ENCODE measurements around the gene ABCA4.
A peak's percentile ranks its signal among the peaks of the same experiment; 100 is the strongest.

The ABCA4 gene

DNA sequence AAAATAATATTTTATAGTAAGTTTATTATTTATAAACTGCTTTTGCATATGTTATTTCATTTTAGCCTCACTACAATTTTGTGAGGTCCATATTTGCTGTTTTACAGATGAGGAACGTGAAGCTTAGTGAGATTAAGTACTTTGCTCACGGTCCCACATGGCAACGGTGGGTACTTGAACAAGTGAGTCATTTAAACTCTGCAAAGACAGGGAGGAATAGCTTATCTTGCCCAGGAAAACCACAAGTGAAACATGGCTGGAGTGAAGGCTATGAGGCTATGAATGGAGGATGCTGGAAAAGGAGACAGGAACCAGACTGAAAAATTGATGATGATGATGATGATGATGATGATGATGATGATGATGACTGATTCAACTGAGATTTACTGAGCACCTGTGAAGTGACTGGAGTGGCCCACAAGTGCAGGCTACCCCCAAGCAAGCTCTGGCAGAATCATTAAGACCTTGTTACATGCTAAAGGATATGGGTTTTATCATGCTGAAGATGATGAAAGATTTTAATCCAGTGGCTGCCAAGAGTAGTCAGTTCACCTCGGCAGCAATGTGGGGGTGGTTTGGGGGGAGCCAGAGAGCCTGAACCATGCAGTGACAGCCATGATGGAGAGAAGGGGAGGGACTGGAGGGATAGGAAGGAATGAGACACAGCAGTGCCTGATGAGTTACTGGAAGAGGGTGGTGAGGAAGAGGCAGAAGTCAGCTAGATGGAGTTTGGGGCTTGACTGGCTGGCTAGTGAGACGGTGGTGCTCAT is 1.4 kb upstream of the ABCA4 start:
- no peak for DNase-seq (ENCODE audit: low spot score)

DNA sequence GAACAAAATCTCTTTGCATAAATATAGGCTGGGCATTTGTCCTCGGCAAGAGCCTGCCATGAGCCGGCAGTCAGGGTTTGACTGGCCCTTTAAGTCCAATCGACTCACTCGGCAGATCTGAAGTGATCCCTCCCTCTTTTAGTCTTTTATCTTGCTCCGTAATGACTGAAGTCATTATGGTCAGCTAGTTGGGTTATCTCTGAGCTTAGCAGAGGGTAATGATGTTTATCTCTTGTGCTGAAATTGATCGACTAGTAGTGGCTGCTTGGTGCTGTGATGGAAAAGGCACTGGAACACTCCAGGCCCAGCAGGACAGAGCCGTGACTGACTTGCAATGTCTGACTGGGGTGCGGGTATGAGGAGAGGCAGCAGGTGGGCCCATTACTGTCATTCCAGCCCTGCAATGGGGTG is 468 bp upstream of the ABCA4 start:
- no peak for DNase-seq (ENCODE audit: low spot score)

DNA sequence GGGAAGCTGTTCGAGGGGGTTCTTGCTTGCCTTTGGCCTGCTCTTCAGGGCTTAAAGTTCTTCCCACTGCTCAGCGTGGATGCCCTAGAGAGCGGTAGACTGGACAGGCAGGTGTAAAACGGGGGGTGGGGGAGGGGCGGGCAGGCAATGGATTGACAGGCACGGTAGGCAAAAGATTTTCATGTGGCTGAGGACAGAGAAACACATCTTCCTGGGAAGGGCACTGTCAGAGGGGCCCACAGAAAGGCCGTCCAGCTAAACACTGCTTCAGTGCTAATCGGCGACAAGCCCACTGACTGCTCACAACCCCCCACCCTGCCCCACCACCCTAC is 412 bp downstream of the ABCA4 start:
- DNase-seq (ENCODE audit: low spot score): no peak

DNA sequence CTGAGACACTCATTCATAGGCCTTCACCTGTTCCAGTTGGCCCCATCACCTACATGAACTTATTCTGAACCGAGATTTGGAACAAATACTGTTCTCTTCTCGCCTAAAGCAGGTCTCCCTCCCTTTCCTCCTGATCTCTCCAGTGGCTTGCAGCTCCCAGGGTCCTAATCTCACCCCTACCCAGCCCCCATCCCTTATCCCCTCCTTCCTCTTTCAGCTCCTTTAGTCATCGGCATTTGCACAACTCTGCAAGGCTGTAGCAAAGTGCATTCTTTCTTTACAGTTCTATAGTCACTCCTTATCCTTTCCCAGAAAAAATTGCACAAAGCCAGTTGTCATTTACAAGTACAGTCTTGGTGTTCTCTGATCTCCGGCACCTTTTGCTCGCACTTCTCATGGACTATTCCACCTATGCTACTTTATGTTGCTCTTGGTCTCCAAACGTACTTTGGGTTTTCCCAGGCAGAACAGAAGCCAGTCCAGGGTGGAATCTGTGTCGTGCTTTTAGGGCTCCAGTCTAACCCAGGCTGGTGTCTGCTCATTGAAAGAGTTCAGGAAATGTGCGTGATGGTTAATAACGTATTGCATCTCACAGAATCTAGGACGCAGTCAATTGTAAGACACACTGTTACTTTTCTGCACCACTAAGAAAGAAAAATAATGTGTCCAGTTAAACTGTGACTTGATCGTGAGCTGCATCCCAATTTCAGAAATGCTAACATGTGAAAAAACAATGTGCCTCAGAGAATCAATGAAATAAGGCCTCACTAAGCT is 965 bp downstream of the ABCA4 start:
- no peak for DNase-seq (ENCODE audit: low spot score)

DNA sequence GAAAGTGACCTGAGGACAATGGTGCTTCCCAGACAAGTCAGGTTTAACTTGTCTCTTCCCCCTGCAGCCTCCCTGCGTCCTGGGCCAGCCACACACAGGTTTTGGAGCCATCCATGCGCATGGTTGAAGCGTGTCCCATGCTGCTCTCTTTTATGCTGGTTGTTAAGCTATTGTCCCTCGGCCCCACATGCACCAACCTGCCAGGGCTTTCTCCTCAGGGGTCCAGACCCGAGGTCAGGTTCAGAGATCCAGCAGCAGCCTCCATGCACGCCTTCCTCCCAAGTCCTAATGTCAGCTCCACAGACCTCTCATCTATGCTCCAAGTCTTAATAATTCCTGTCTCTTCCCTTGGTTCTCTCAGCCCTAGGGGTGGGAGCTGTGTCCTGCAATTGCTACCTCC is 1.6 kb downstream of the ABCA4 start:
- no peak for DNase-seq (ENCODE audit: low spot score)

DNA sequence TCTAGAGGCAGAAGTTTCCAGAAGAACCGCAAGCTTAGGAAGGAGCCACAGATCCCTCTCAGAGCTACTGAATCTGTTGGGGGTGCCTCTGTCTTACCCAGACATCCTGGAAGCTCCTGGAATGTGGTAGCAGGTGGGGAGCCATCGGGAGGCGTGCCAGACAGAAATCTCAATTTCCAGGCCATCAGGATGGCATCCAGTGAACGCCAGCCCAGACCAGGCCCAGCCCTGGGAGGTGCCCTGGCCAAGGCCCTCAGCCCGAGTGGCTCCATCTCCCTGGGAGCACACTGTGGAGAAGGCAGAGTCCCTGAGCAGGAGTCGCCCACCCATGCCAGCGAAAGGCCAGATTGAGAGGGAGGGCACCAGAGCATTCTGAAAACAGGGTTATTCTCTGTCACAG is 2.5 kb downstream of the ABCA4 start:
- no peak for DNase-seq (ENCODE audit: low spot score)

DNA sequence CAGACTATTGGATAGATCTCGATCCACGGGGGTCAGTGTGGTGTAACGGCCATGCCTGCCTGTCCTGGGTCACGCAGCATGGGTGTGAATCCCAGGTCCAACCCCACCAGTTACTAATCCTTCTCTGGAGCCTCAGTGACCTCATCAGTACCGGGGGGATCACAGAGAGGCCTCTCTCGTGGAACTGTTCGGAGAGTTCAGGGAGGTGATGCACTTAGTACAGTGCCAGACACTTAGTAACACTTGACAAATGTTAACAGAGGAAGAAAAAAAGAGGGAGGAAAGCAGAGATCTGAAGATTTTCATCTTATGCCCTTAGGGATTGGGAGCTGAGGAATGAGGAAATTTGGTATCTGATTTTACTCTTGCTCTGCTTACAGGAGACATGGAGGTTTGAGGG is 2.9 kb downstream of the ABCA4 start:
- DNase-seq (ENCODE audit: low spot score): no peak

DNA sequence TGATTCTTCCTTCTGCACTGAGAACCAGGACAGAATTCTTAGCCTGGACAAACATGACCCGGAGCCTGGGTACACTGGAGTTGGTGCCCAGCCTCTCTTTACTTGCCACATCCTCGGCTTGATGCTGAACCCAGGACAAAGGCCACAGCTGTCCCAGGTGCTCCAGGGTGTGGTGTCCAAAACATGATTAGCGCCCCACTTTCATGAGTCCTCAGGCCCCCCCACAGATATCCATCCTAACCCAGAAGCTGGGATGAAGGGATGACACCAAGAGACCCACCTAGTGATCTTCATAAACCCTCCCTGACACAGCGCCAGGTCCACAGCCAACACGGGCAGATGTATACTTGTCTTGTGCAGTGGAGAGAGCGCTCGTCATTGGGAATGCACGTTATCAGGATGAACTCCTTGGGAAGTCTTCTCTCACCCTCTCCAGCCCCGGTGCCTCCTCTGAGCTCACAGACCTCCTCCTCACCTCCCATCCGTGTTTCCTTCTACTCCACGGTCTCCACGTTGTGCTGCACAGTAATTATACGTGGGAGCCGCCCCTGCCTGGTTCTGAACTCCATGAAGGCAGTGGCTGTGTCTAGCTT is 3.6 kb downstream of the ABCA4 start:
- DNase-seq (ENCODE audit: low spot score): no peak

DNA sequence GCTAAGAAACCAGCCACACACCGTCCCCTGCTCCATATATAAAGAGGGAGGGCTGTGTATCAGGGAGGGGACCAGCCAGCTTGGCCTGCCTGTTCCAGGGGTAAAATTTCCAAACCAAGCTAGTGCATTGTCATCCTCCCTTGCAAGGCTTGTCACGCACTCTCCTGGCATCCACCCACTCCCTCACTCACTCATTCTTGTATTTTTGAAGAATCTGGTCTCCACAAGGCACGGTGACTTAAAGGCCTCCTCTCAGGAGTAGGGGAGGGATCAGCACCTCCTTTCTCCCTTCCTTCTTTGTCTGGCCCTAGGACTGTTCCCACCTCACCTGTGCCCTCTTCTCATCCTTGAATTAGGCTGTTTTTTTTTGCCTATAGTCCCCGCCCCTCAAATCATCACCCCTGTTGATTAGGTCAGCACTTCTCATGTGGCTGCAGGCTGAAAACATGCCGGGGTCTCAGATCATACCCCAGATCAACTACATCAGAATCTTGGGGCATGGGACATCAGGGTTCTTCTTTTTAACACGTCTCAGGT is 5.0 kb downstream of the ABCA4 start:
- DNase-seq (ENCODE audit: low spot score): no peak

DNA sequence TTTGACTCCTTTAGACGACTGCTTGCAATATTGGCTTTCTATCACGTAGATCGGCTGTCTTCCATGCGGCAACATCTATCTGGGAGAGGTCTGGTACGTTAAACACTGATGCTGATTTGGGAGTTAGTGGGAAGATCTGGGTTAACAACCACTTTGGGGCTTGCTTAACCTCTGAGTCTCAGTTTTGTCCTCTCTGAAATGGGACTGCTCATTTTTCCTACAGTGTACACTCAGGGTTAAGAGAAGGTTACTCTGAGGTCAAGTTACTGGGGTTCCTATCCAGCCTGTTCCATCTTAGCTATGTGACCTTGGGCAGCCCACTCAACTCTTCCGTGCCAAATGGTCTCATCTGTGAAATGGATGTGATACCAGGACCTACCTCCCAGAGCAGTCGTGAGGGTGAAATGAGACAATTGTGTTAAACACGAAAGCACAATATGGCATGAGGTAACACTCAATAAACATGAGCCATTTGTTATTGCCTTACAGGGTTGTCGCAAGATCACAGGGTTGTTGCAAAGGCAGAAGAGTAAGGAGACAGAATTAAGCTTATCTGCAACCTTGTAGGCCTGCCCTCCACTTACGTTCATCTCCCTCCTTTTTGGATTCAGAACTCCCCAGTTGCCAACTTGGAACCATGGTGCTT is 5.6 kb downstream of the ABCA4 start:
- no peak for DNase-seq (ENCODE audit: low spot score)

DNA sequence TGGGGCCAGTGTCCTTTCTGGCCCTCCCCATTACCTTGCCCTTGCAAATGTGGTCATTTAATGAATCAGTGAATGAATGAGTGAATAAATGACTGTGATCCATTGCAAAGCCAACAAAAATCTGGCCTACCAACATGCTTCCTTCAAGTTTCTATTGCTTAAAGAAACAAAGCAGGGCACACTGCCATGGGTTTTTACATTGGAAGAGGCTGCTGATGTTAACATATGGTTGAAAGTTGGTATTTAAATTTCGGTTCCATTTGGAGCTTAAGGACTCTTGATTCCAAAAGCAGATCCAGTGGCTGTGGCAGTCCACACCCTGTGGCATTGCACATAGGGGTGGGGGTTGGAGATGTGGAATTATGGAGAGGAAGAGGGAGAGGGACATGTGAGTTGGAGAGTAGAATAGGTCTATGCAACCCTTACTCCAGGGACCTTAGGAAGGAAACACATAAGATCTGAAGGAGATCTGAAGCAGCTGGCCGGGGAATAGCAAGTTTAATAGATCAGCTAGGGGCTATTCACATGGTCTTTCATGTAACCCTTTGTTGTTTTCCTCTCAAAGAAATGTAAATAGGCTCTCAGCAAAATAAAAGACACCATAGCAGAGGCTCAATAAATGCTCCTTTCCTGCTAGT is 7.2 kb downstream of the ABCA4 start:
- no peak for DNase-seq (ENCODE audit: low spot score)

DNA sequence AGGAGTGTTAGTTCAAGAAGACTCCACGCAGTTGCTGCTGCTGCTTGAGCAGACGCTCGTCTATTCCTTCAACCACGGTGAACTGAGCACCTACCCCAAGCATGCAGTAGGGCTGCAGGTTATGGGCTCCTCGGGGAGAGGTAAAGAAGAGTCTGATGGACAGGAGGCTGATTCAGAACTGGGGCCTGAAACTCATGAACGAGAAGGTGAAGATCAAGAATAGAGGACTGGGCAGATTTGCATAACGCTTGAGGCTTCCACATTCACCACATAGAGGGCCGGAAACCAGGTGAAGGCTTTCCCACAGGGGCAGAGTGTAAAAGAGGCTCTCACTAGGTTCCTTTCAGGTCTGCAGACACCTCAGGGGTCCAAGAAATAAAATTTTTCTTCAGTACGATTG is 9.1 kb downstream of the ABCA4 start:
- DNase-seq (ENCODE audit: low spot score): no peak

DNA sequence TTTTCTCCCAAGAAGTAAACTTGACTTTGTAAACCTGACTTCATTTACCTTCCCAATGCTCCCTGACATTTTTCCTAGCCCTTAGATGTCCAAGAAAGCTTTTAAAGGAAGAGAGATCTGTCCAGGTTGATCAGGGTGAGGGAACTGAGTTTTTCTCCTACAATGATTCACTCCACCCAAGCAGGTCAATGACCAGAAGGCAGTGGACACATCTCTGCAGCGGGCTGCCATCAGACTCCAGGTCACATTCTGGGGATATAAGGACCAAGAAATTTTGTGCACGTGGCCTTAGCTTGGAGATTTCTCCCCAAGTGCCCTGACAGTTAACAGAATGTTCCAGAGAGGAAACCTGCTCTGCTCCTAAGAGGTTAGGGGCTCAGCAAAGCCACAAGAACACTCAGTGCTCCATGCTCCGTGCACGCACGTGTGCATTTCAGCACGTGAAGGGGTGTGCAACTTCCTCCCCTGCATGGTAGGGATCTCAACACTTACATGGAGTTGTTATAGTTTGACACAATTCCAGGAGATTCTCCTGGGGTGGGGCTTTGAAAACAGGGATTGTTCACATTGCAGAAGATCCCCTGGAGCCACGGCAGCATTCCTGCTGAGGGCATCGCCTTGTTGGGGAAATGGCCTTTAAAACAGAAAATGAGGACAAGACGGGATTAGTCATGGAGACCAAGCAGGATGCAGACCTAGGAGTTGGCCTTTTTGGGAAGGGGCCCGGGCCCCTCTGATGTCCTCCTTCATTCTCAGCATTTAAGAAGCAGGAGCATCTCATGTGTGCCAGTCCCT is 9.8 kb downstream of the ABCA4 start:
- DNase-seq (ENCODE audit: low spot score): no peak

DNA sequence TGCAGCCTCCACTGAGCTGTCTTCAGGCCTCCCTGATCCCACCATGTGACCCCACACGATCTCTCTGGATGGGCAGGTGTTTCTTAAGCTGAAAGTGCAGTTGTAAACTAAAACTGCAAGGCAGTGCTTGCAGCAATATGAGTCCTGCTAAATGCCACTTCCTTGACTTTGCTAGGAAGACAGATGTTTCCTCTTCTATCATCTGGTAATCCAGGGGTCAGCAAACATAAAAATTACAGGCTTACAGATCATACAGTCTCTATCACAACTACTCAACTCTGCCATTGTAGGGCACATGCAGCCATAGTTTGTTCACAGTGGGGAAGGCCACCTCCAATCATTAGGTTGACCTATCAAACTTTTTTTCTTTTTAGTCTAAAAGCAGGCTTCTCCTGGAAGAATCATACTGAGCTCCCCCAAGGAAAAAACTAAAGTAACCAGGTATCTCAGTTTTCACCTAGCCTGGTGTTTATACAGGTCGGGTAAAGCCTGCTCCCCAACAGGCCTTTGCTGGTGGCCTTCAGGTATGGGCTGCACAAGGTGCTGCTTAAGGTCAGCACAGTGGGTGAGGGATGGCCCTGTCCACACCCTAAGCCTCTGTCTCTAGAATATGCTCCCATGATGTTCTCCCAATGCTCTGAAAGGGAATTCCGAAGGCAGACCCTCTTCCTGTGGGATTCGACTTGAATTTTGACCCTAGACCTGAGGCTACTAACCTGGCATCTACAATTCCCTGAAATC is 10.8 kb downstream of the ABCA4 start:
- DNase-seq (ENCODE audit: low spot score): no peak

DNA sequence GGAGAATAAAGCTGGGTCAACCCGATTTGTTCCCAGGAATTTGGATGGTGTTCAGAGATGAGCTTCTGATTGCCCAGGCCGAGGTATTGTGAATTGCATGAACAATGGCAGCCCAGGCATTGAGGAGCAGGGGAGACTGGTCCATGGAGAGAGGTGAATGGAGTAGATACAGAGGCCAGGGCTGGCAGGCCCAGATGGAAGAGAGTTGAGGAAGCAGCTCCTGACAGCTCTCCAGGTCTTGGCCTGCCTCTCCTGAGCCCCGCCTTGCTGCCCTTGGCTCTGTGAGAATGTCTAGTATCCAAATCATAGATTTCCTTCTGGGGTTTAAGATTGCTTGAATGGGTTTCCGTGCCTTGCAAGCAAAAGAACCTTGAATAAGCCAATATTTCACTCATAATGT is 11.5 kb downstream of the ABCA4 start:
- DNase-seq (ENCODE audit: low spot score): no peak

DNA sequence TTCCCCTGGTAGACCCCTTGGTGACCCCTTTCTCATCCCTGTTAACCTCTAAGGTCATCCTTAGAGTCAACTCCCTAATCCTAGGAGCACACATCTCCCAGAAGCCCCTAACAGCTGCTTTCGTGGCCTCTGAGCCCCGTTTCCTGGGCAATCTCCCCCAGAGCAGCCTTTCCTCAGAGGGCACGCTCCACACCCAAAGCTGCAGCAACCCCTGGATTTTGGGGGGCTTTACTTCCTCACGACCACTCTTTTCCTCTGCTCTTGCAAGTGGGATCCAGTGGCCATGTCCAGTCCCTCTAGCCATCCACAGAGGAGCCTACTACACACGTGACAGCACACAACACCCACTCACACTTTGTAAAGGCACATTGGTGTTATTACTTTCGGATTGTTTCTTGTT is 13.8 kb downstream of the ABCA4 start:
- no peak for DNase-seq (ENCODE audit: low spot score)

DNA sequence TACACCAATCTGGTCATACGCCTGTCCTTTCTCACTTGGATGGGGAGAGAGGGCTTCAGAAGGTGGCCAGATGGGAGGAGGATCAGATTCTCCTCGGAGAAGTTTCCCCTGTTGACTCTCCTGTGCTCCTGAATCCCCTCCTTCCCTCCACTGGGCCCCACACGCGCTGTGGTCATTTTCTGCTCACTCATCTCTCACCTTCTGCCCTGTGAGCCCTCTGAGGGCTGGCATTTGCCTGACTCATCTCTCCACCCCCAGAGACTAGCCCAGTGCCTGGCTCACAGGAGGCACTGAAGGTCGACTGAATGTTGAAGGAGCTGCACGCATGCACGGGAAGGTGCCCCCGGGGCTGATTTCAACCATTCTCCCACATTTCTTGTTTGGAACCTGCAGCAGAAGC is 14.2 kb downstream of the ABCA4 start:
- no peak for DNase-seq (ENCODE audit: low spot score)

DNA sequence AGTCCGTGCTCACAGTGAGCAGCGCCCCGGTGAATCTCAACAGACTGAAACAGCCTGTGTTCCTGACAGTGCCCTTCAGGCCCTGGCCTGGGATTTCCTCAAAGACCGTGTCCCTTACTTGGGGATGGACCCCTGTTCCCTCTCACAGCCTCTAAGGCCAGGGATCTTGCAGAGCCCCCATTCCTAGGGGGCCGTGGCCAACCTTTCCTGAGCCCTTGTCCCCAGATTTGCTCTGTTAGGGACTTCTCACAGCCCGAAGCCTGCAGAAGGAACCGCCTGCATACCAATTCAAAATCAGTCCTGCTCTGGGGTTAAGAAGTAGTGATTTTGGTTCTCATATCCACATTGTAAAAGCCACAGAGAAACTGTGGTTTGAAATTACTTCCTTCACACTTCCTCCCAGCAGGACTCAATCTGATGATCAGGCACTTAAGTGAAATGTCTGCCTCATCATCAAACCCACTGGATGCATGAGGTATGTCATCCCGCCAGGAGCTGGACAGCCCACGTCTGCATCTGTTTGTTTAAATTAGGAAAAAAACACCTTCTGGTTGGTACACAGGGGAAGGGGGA is 14.9 kb downstream of the ABCA4 start:
- peak; percentile 65 for DNase-seq (ENCODE audit: low spot score)

DNA sequence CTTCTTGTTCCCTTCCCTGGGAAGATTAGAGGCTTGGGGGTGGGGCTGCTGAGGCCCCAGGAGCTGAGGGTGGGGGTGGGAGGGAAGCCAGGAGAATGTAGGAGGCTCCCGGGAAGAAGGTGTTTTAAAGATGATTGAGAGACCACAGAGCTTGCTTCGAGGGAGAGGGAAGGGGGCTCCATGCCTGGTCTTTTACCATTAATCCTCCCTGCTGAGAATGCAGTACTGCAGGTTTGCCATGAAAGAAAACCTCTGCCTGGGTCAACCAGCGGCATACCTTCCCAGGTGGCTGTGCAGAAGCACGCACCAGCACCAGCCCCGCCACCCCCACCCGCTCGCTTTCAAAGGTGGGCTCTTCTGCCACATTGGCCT is 15.4 kb downstream of the ABCA4 start:
- no peak for DNase-seq (ENCODE audit: low spot score)

Measured in pons (tissue), 1 donor.